GM23248 (cell line): ENCODE results near the gene SERP2. TPM values are rescaled to one million over a fixed set of nuclear protein-coding genes. Genes with fewer than 3 reads are reported as not detected.

Source experiments
- DNase-seq: peaks from one replicate; pipeline ENCODE4 v3.0.0-alpha.2; 2015
- H2AFZ ChIP-seq: fragments of 200-600 bp; sonication (generic); 2 replicates; pipeline ENCODE4 v1.6.1; 2016; ENCODE audit warnings: antibody characterized with exemption
- H3F3A ChIP-seq: fragments of 200-600 bp; sonication (generic); 2 replicates; pipeline ENCODE4 v1.6.1; 2016; ENCODE audit warnings: mild to moderate bottlenecking, antibody characterized with exemption, mixed run types; ENCODE audit not compliant: insufficient read depth
- H3K27ac ChIP-seq: fragments of 200-600 bp; sonication (generic); 2 replicates; pipeline ENCODE4 v1.5.1; 2016; ENCODE audit warnings: mild to moderate bottlenecking
- H3K27me3 ChIP-seq: fragments of 200-600 bp; sonication (generic); replicated peaks from 2 replicates; pipeline ENCODE4 v1.6.1; 2016; ENCODE audit warnings: mild to moderate bottlenecking; ENCODE audit not compliant: insufficient read depth
- H3K36me3 ChIP-seq: fragments of 200-600 bp; sonication (generic); 2 replicates; pipeline ENCODE4 v1.6.1; 2016; ENCODE audit warnings: low read depth, mild to moderate bottlenecking
- H3K4me1 ChIP-seq: fragments of 200-600 bp; sonication (generic); 2 replicates; pipeline ENCODE4 v1.6.1; 2016; ENCODE audit warnings: mild to moderate bottlenecking; ENCODE audit not compliant: insufficient read depth
- H3K4me2 ChIP-seq: fragments of 200-600 bp; sonication (generic); one replicate; pipeline ENCODE4 v1.6.1; 2016; ENCODE audit warnings: mild to moderate bottlenecking; ENCODE audit not compliant: unreplicated experiment
- H3K4me3 ChIP-seq: fragments of 200-600 bp; sonication (generic); 2 replicates; pipeline ENCODE4 v1.5.1; 2016; ENCODE audit warnings: mild to moderate bottlenecking
- H3K79me2 ChIP-seq: fragments of 200-600 bp; sonication (generic); 2 replicates; pipeline ENCODE4 v1.6.1; 2016; ENCODE audit warnings: mild to moderate bottlenecking; ENCODE audit not compliant: insufficient read depth
- H3K9ac ChIP-seq: fragments of 200-600 bp; sonication (generic); 2 replicates; pipeline ENCODE4 v1.6.1; 2016; ENCODE audit warnings: mild to moderate bottlenecking
- H3K9me2 ChIP-seq: fragments of 200-600 bp; sonication (generic); 2 replicates; pipeline ENCODE4 v1.6.1; 2016; ENCODE audit warnings: mixed run types, mild to moderate bottlenecking, moderate library complexity; ENCODE audit not compliant: insufficient read depth
- H3K9me3 ChIP-seq: fragments of 200-600 bp; sonication (generic); one replicate; pipeline ENCODE4 v1.6.1; 2017; ENCODE audit warnings: low read depth
- H4K20me1 ChIP-seq: fragments of 200-600 bp; sonication (generic); 2 replicates; pipeline ENCODE4 v1.6.0; 2016; ENCODE audit not compliant: insufficient read depth
- EZH2 ChIP-seq: fragments of 200-600 bp; sonication (generic); IDR thresholded peaks from 2 replicates; pipeline ENCODE4 v1.6.1; 2018; ENCODE audit warnings: antibody characterized with exemption, mild to moderate bottlenecking; ENCODE audit not compliant: insufficient read depth, poor library complexity, severe bottlenecking
- EZH2phosphoT487 ChIP-seq: fragments of 200-600 bp; sonication (generic); IDR thresholded peaks from 2 replicates; pipeline ENCODE4 v1.6.1; 2018; ENCODE audit warnings: antibody characterized with exemption, moderate library complexity, mild to moderate bottlenecking, low read depth; ENCODE audit not compliant: insufficient read depth
- WGBS, 2 experiments: methylation state at CpG; one replicate each; pipeline ENCODE4 v1.1.6; 2015 to 2017; ENCODE audit warnings: low lambda C conversion rate in 2 of 2, low coverage in 1 of 2; ENCODE audit errors: missing lambda C conversion rate in 2 of 2; 5-methylcytosine and 5-hydroxymethylcytosine counted together
- in situ Hi-C: fragments of 300-500 bp; cut with MboI; formaldehyde crosslinking; loops from 2 replicates; pipeline ENCODE4 v1.15.0; 2020
- polyA plus RNA-seq: library from polyadenylated mRNA; unstranded; fragments of >200 nt; fragmentation: Nextera tagmentation; extraction: Ambion mirVana; gene quantifications from 2 replicates; pipeline ENCODE4 v1.2.1, GENCODE V29; 2016
- total RNA-seq: library from RNA; depleted of rRNA; stranded (reverse); fragments of >200 nt; shearing (Covaris generic); gene quantifications from 2 replicates; pipeline ENCODE4 v1.2.3, GENCODE V29; 2014

SERP2 gene
- total and polyA plus RNA-seq, 2 experiments from 2014 or later: 2.8 to 3.2 TPM

- Histone ChIP-seq H3K79me2 (no peaks in the 10 kb centered on the region), H3K36me3 (no peaks in the 10 kb centered on the region), H2AFZ (no peak overlapping the region), H3K4me2 (no peak overlapping the region), H3K4me3 (no peak overlapping the region), H3K9ac (no peak overlapping the region), H3K27ac (no peak overlapping the region), H3K9me2 (no peaks in the 10 kb centered on the region), H4K20me1 (no peaks in the 10 kb centered on the region), H3K9me3 (no peaks in the 10 kb centered on the region), H3K27me3 (peaks cover 10% of the 10 kb centered on the region), H3F3A (no peaks in the 10 kb centered on the region), H3K4me1 (no peaks in the 10 kb centered on the region)
- in situ Hi-C loops: no loop called here
- 64 to 74% methylated on average over 15 of the region's 15 CpGs for WGBS, 2 experiments
- DNase-seq: no peak
- TF ChIP-seq EZH2phosphoT487 (no peak), EZH2 (no peak)
Measured at GRCh38 chr13:44404261-44405132, 30.9 kb downstream of the SERP2 start.

GRCh38 chr13:44406617-44407016, 33.0 kb downstream of the SERP2 start:
- Histone ChIP-seq H3K4me1 (no peaks in the 10 kb centered on the region), H3K9me2 (no peaks in the 10 kb centered on the region), H3K27ac (no peak overlapping the region), H3K4me2 (no peak overlapping the region), H3K4me3 (no peak overlapping the region), H3K9me3 (no peaks in the 10 kb centered on the region), H3K79me2 (no peaks in the 10 kb centered on the region), H4K20me1 (no peaks in the 10 kb centered on the region), H3K27me3 (peaks cover 8% of the 10 kb centered on the region), H2AFZ (no peak overlapping the region), H3K36me3 (no peaks in the 10 kb centered on the region), H3F3A (no peaks in the 10 kb centered on the region), H3K9ac (no peak overlapping the region)
- TF ChIP-seq EZH2 (no peak), EZH2phosphoT487 (no peak)
- no peak for DNase-seq
- WGBS, 2 experiments: 79 to 80% methylated on average over 5 of the region's 5 CpGs
- in situ Hi-C loops: no loop called here

GRCh38 chr13:44407379-44407778, 33.8 kb downstream of the SERP2 start:
- Histone ChIP-seq H3K9ac (no peak overlapping the region), H3K27ac (no peak overlapping the region), H3K4me2 (no peak overlapping the region), H3K79me2 (no peaks in the 10 kb centered on the region), H2AFZ (no peak overlapping the region), H4K20me1 (no peaks in the 10 kb centered on the region), H3K36me3 (no peaks in the 10 kb centered on the region), H3K9me3 (no peaks in the 10 kb centered on the region), H3K4me3 (no peak overlapping the region), H3F3A (no peaks in the 10 kb centered on the region), H3K4me1 (no peaks in the 10 kb centered on the region), H3K27me3 (peaks cover 8% of the 10 kb centered on the region), H3K9me2 (no peaks in the 10 kb centered on the region)
- in situ Hi-C loops: no loop called here
- no peak for TF ChIP-seq EZH2
- TF ChIP-seq EZH2phosphoT487: no peak
- 60 to 63% methylated on average over 3 of the region's 3 CpGs for WGBS, 2 experiments
- no peak for DNase-seq

- Histone ChIP-seq H3K79me2 (no peaks in the 10 kb centered on the region), H4K20me1 (no peaks in the 10 kb centered on the region), H2AFZ (no peak overlapping the region), H3K9me2 (no peaks in the 10 kb centered on the region), H3K4me1 (no peaks in the 10 kb centered on the region), H3K9ac (no peak overlapping the region), H3K4me3 (no peak overlapping the region), H3K27ac (no peak overlapping the region), H3K36me3 (no peaks in the 10 kb centered on the region), H3F3A (no peaks in the 10 kb centered on the region), H3K4me2 (no peak overlapping the region), H3K27me3 (peaks cover 8% of the 10 kb centered on the region), H3K9me3 (no peaks in the 10 kb centered on the region)
- no peak for DNase-seq
- WGBS, 2 experiments: 90 to 94% methylated on average over 7 of the region's 7 CpGs
- TF ChIP-seq EZH2phosphoT487 (no peak), EZH2 (no peak)
- in situ Hi-C loops: no loop called here
Measured at GRCh38 chr13:44407891-44408290, 34.3 kb downstream of the SERP2 start.

- Histone ChIP-seq H3K27ac (no peak overlapping the region), H3K36me3 (no peaks in the 10 kb centered on the region), H3K27me3 (peaks cover 3% of the 10 kb centered on the region; the same call in 1 of the 2 replicates), H4K20me1 (no peaks in the 10 kb centered on the region), H3K4me2 (no peak overlapping the region), H3K9ac (no peak overlapping the region), H3K4me1 (no peaks in the 10 kb centered on the region), H3K9me2 (no peaks in the 10 kb centered on the region), H3F3A (no peaks in the 10 kb centered on the region), H3K79me2 (no peaks in the 10 kb centered on the region), H3K9me3 (no peaks in the 10 kb centered on the region), H3K4me3 (no peak overlapping the region), H2AFZ (no peak overlapping the region)
- in situ Hi-C loops: no loop called here
- DNase-seq: no peak
- WGBS, 2 experiments: 71 to 74% methylated on average over 4 of the region's 4 CpGs
- no peak for TF ChIP-seq EZH2
- TF ChIP-seq EZH2phosphoT487: no peak
Measured at GRCh38 chr13:44409595-44409994, 36.0 kb downstream of the SERP2 start.
